Measurements from ENCODE around the gene TMEM106C. TPM values are rescaled to one million over a fixed set of nuclear protein-coding genes. Genes with fewer than 3 reads are reported as not detected.

TMEM106C gene
- total RNA-seq, 1 donor from 2014 or later = 88.5 TPM

- no peak for FAIRE-seq
- no peak overlapping the region for H3K4me3 ChIP-seq (ENCODE audit: low read depth, low read length)
- peaks cover 9% of the 10 kb centered on the region for H3K27me3 ChIP-seq (ENCODE audit: control insufficient read depth, insufficient read depth, low read length)
- no peak for DNase-seq (ENCODE audit: low read depth)
- H3K36me3 ChIP-seq (ENCODE audit: control insufficient read depth, insufficient read depth, low read length) = no peaks in the 10 kb centered on the region
- TF ChIP-seq, protein P1, sequence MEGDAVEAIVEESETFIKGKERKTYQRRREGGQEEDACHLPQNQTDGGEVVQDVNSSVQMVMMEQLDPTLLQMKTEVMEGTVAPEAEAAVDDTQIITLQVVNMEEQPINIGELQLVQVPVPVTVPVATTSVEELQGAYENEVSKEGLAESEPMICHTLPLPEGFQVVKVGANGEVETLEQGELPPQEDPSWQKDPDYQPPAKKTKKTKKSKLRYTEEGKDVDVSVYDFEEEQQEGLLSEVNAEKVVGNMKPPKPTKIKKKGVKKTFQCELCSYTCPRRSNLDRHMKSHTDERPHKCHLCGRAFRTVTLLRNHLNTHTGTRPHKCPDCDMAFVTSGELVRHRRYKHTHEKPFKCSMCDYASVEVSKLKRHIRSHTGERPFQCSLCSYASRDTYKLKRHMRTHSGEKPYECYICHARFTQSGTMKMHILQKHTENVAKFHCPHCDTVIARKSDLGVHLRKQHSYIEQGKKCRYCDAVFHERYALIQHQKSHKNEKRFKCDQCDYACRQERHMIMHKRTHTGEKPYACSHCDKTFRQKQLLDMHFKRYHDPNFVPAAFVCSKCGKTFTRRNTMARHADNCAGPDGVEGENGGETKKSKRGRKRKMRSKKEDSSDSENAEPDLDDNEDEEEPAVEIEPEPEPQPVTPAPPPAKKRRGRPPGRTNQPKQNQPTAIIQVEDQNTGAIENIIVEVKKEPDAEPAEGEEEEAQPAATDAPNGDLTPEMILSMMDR (IDR thresholded peaks at IDR 0.05; ENCODE audit: insufficient read depth, low read length, severe bottlenecking) = no peak
Observed at GRCh38 chr12:47988073-47989022, 25.0 kb downstream of the TMEM106C start.

- FAIRE-seq (no peak), DNase-seq (ENCODE audit: low read depth) (no peak)
- H3K36me3 ChIP-seq (ENCODE audit: control insufficient read depth, insufficient read depth, low read length) = no peaks in the 10 kb centered on the region
- H3K27me3 ChIP-seq (ENCODE audit: control insufficient read depth, insufficient read depth, low read length) = peaks cover 7% of the 10 kb centered on the region
- TF ChIP-seq, protein P1 (IDR thresholded peaks at IDR 0.05; ENCODE audit: insufficient read depth, low read length, severe bottlenecking) = no peak
- H3K4me3 ChIP-seq (ENCODE audit: low read depth, low read length) = no peak overlapping the region
Observed at GRCh38 chr12:47989023-47989417, 25.6 kb downstream of the TMEM106C start.

GRCh38 chr12:47989666-47990065, 26.3 kb downstream of the TMEM106C start:
- TF ChIP-seq, protein P1 (IDR thresholded peaks at IDR 0.05; ENCODE audit: insufficient read depth, low read length, severe bottlenecking) = no peak
- Histone ChIP-seq H3K27me3 (ENCODE audit: control insufficient read depth, insufficient read depth, low read length) (peaks cover 11% of the 10 kb centered on the region), H3K36me3 (ENCODE audit: control insufficient read depth, insufficient read depth, low read length) (no peaks in the 10 kb centered on the region), H3K4me3 (ENCODE audit: low read depth, low read length) (no peak overlapping the region)
- no peak for FAIRE-seq
- no peak for DNase-seq (ENCODE audit: low read depth)

DNA sequence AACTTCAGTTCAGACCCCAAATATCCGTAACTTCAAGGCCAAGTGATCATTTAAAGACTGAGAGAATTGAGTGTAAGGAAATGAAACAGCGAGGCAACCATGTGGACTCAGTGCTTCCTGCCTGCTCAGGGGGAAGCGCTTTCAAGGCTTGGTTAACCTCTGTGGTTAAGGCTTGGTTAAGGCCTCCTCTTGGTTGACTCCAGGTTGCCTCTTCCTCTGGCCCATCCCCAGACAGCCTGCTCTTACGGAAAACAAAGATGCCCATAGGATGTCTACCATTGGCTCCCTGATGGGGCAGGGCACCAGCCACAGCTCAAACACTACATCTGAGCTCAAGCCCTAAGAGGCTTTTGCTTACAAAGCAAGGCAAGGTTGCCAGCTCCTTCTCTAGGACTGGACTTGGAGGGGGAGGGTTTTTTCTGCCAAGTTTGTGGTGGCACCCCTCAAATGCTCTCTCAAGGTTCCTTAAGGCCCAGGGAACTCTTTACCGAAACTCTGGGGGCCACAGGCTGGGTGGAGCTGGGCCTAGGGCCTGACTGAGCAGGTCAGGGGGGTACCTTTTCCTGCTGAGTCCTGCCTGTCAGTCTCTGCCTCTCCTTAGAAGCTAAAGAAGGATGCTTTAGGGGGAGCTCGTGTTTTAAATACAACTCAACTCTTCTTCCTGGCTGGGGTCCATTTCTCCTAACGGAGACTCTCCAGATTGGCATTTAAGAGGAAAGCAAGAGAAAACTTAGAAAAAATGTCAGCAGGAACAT, 27.1 kb downstream of the TMEM106C start:
- FAIRE-seq = no peak
- H3K4me3 ChIP-seq (ENCODE audit: low read depth, low read length) = no peak overlapping the region
- H3K36me3 ChIP-seq (ENCODE audit: control insufficient read depth, insufficient read depth, low read length) = no peaks in the 10 kb centered on the region
- TF ChIP-seq, protein P1 (IDR thresholded peaks at IDR 0.05; ENCODE audit: insufficient read depth, low read length, severe bottlenecking) = no peak
- H3K27me3 ChIP-seq (ENCODE audit: control insufficient read depth, insufficient read depth, low read length) = peaks cover 11% of the 10 kb centered on the region
- no peak for DNase-seq (ENCODE audit: low read depth)

DNA sequence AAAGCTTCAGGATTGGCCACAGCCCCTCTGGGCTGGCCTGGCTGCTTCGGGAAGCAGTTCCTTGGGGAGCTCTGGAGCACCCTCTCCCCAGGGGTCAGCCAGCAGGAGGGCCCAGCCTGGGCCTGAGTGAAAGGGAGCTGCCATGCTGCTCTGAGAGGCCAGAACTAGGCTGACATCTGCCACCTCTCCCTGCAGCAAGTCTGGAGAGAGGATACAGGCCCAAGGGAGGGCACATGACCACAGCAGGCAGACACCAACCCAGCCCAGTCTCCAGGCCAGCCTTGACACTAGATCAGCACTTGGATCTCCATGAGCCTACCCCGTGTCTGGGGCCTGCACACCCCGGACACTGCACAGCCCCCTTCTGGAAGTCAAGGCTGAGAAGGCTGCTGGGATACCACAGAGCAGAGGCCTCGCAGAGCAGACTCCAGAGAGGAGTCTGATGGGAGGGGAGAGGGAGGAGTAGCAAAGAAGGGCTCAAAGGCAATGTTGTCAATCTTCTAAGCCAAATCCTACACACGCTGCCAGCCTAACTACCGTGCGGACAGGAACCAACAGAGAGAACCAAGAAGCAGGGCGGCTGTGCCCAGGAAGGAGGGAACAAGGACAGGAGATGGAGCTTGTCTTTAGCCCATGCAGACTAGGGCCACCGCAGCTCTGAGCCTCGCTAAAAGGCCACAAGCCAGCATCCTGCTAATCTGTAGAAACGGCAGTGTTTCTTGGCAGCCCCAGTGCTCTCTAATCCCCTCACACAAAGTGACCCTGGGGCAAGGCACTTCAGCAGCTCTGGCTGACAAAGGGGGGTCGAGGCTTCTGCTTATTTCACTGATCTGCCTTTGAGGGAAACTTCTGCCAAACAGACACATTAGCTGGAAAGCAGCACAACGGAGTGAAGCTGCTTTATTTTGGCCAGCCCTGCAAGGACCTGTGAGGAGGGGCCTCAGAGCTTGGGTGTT, 28.0 kb downstream of the TMEM106C start:
- DNase-seq (ENCODE audit: low read depth) (no peak), FAIRE-seq (no peak)
- TF ChIP-seq, protein P1 (IDR thresholded peaks at IDR 0.05; ENCODE audit: insufficient read depth, low read length, severe bottlenecking) = no peak
- no peak overlapping the region for H3K4me3 ChIP-seq (ENCODE audit: low read depth, low read length)
- no peaks in the 10 kb centered on the region for H3K36me3 ChIP-seq (ENCODE audit: control insufficient read depth, insufficient read depth, low read length)
- peaks cover 11% of the 10 kb centered on the region for H3K27me3 ChIP-seq (ENCODE audit: control insufficient read depth, insufficient read depth, low read length)

All from bronchial epithelial cell (primary cell).